Endothelial cell of umbilical vein (primary cell): Measurements from ENCODE around the gene DTNA. TPM values are rescaled to one million over a fixed set of nuclear protein-coding genes. Genes with fewer than 3 reads are reported as not detected.

Source experiments
- BruUV-seq: library from RNA; stranded (reverse); fragments of 400-500 nt; replicated peaks from 2 replicates; lab custom pipeline; 2021; lab: Mats Ljungman, UMichigan
- CTCF ChIA-PET: fragments of 300-600, 350-600 bp; sonication (Branson Sonifier 250); formaldehyde crosslinking; loops from one replicate; lab custom pipeline; 2021; ENCODE audit warnings: antibody characterized with exemption, inconsistent platforms; lab: Charles Lee
- POLR2A ChIA-PET: fragments of 300-600, 350-600 bp; sonication (Branson Sonifier 250); formaldehyde crosslinking; loops from one replicate; lab custom pipeline; 2021; ENCODE audit warnings: antibody characterized with exemption, inconsistent platforms; lab: Charles Lee
- DNase-seq: peaks from one replicate; pipeline ENCODE4 v3.0.0-alpha.2; 2011; ENCODE audit warnings: low read depth, low spot score
- FAIRE-seq: peaks from 2 replicates; lab custom pipeline; 2011; peaks lifted over from hg19 to GRCh38; lab: Jason Lieb, UNC
- H2AFZ ChIP-seq: 2 replicates; pipeline ENCODE4 v1.6.0; 2012; ENCODE audit warnings: low read depth, low read length, control low read depth, inconsistent platforms
- H3K27ac ChIP-seq: 2 replicates; pipeline ENCODE4 v1.5.1; 2011; ENCODE audit warnings: low read depth, mild to moderate bottlenecking, control low read depth, low read length, moderate library complexity; ENCODE audit not compliant: insufficient read depth
- H3K27me3 ChIP-seq, 2 experiments: 2 replicates each; pipeline versions ENCODE4 v1.6.0 to v1.6.1; 2011; ENCODE audit warnings: low read length in 2 of 2, mixed read lengths in 1 of 2; ENCODE audit not compliant: control insufficient read depth in 2 of 2, insufficient read depth in 2 of 2
- H3K36me3 ChIP-seq, 2 experiments: 2 replicates in 1 of 2; 3 replicates in 1 of 2; pipeline ENCODE4 v1.5.1; 2011; ENCODE audit warnings: low read length in 2 of 2, mild to moderate bottlenecking in 1 of 2, moderate library complexity in 1 of 2; ENCODE audit not compliant: control insufficient read depth in 2 of 2, insufficient read depth in 2 of 2; ENCODE audit errors: extremely low read depth in 1 of 2
- H3K4me1 ChIP-seq: 3 replicates; pipeline ENCODE4 v1.5.1; 2011; ENCODE audit warnings: mild to moderate bottlenecking, low read length; ENCODE audit not compliant: control insufficient read depth, insufficient read depth; ENCODE audit errors: extremely low read depth
- H3K4me2 ChIP-seq: 2 replicates; pipeline ENCODE4 v1.6.1; 2011; ENCODE audit warnings: low read length, control low read depth, mixed read lengths; ENCODE audit not compliant: insufficient read depth
- H3K4me3 ChIP-seq, 3 experiments: fragments of 200-600 bp in 1 of 3; sonication (generic), shearing (Covaris generic) in 1 of 3; replicated peaks in 1 of 3; 2 replicates each; pipeline ENCODE4 v1.5.1; 2011 to 2016; ENCODE audit warnings: control low read depth in 3 of 3, low read length in 3 of 3, mild to moderate bottlenecking in 2 of 3, inconsistent platforms in 1 of 3, low read depth in 1 of 3, moderate library complexity in 1 of 3; ENCODE audit not compliant: insufficient read depth in 1 of 3
- H3K79me2 ChIP-seq: 2 replicates; pipeline ENCODE4 v1.6.0; 2012; ENCODE audit warnings: low read length, inconsistent platforms; ENCODE audit not compliant: control insufficient read depth, insufficient read depth
- H3K9ac ChIP-seq: replicated peaks from 2 replicates; pipeline ENCODE3; 2011; ENCODE audit warnings: low read length, control low read depth; ENCODE audit not compliant: insufficient read depth; ENCODE audit errors: extremely low read depth
- H3K9me1 ChIP-seq: replicated peaks from 3 replicates; pipeline ENCODE4 v1.6.0; 2011; ENCODE audit warnings: mild to moderate bottlenecking, low read length; ENCODE audit not compliant: control insufficient read depth, insufficient read depth; ENCODE audit errors: extremely low read depth
- H3K9me3 ChIP-seq: replicated peaks from 2 replicates; pipeline ENCODE4 v1.5.1; 2012; ENCODE audit warnings: low read length, inconsistent platforms; ENCODE audit not compliant: control insufficient read depth, insufficient read depth
- H4K20me1 ChIP-seq: replicated peaks from 2 replicates; pipeline ENCODE3; 2011; ENCODE audit warnings: mild to moderate bottlenecking, low read length; ENCODE audit not compliant: control insufficient read depth, insufficient read depth; ENCODE audit errors: extremely low read depth
- CTCF ChIP-seq, 2 donors: IDR thresholded peaks; 1 replicate in 1 of 2; 2 replicates in 1 of 2; pipeline ENCODE4 v1.5.1; 2011; ENCODE audit warnings: low read length in 2 of 2, mild to moderate bottlenecking in 2 of 2, moderate library complexity in 2 of 2, control low read depth in 1 of 2, inconsistent platforms in 1 of 2, low read depth in 1 of 2; ENCODE audit not compliant: insufficient read depth in 1 of 2; ENCODE audit errors: extremely low read depth in 1 of 2
- GATA2 ChIP-seq: IDR thresholded peaks from 2 replicates; pipeline ENCODE4 v1.7.0; 2011; ENCODE audit warnings: low read depth, mild to moderate bottlenecking, moderate library complexity, mixed read lengths, low read length; ENCODE audit not compliant: insufficient read length, insufficient read depth
- JUN ChIP-seq: IDR thresholded peaks from 2 replicates; pipeline ENCODE4 v1.6.1; 2011; ENCODE audit warnings: borderline replicate concordance, low read depth; ENCODE audit not compliant: insufficient read length, insufficient read depth
- dilution Hi-C: fragments of 300-500 bp; cut with MboI; formaldehyde crosslinking; loops from one replicate; pipeline ENCODE4 v1.15.0; 2019; ENCODE audit warnings: low sequenced_read_pairs; ENCODE audit not compliant: extremely low pct_ligation_motif_present
- intact Hi-C: fragments of 100-400 bp; cut with micrococcal nuclease; formaldehyde crosslinking; loops from one replicate; pipeline ENCODE4 v1.10.0; 2022
- polyA plus RNA-seq, 4 experiments: library from polyadenylated mRNA; depleted of rRNA in 3 of 4; stranded (reverse) in 3 of 4; unstranded in 1 of 4; fragments of >200 nt; gene quantifications; 2 replicates each; pipeline versions ENCODE4 v1.2.1 to v1.2.3, GENCODE V29; 2011 to 2012; ENCODE audit warnings: missing spikeins in 1 of 4
- total RNA-seq: library from RNA; stranded (reverse); gene quantifications from 2 replicates; pipeline ENCODE4 v1.2.3, GENCODE V29; 2021

DTNA gene
- total and polyA plus RNA-seq, 2 donors (not counting 3 experiments of a cell fraction or from before 2014, with no cell fraction given), result 6.6 to 15.3 TPM

- Histone ChIP-seq H3K9ac (no peak overlapping the region), H4K20me1 (no peaks in the 10 kb centered on the region), H3K9me3 (no peaks in the 10 kb centered on the region), H3K27ac (no peak overlapping the region), H3K79me2 (no peaks in the 10 kb centered on the region), H3K4me1 (no peaks in the 10 kb centered on the region), H3K27me3 (no peaks in the 10 kb centered on the region), H3K9me1 (no peaks in the 10 kb centered on the region), H2AFZ (no peak overlapping the region), H3K36me3 (no peaks in the 10 kb centered on the region), H3K4me2 (no peak overlapping the region), H3K4me3 (no peak overlapping the region)
- POLR2A ChIA-PET, result interaction anchor here (0.7 kb wide), 1 partner anchor 262 kb away, joined by 3 read pairs; no protein-coding TSS in a partner anchor
- dilution Hi-C loops, result no loop called here
- no TSS peak for BruUV-seq
- FAIRE-seq (no peak), DNase-seq (peak; percentile 10)
- CTCF ChIA-PET, result interaction anchor here (0.7 to 3.8 kb wide), 18 partner anchors 10 to 365 kb away, joined by 3 to 40 read pairs (median 4); no protein-coding TSS in a partner anchor
- TF ChIP-seq CTCF (IDR thresholded peaks at IDR 0.05; ENCODE audit: extremely low read depth in 1 of 2, insufficient read depth in 1 of 2, low read depth in 1 of 2, low read length in 2 of 2) (peak; percentile 15 to 34), GATA2 (no peak), JUN (no peak)
- intact Hi-C loops, result loop anchor here (1.0 to 10.0 kb wide), 3 partner anchors 139 to 487 kb away; no protein-coding TSS in a partner anchor
These were observed 157.4 kb downstream of the DTNA start for GRCh38 chr18:34867520-34867919.
